AG04449 (cell line): ENCODE data around the gene RPS16.
"Not testable (repeated sequence)": the region's sequence is repeated elsewhere in the genome, so short reads cannot be mapped to it uniquely, and the experiment has no call there.

ENCODE experiments used
- CTCF ChIA-PET: fragments of 350-600 bp; formaldehyde crosslinking; extraction: SDS; loops from one replicate; lab custom pipeline; 2021; ENCODE audit warnings: antibody characterized with exemption; lab: Yijun Ruan, JAX
- POLR2A ChIA-PET: fragments of 400-600, 350-600 bp; formaldehyde crosslinking; extraction: SDS; loops from one replicate; lab custom pipeline; 2020; ENCODE audit warnings: antibody characterized with exemption, inconsistent platforms; lab: Yijun Ruan, JAX
- DNase-seq: peaks from one replicate; pipeline ENCODE4 v3.0.0-alpha.2; 2010; ENCODE audit warnings: low read depth, low spot score
- H3K4me3 ChIP-seq: 2 replicates; pipeline ENCODE4 v1.5.1; 2011; ENCODE audit warnings: low read depth, mild to moderate bottlenecking, control low read depth, low read length
- TF ChIP-seq, protein P1 (sequence below): IDR thresholded peaks from one replicate; pipeline ENCODE4 v1.5.1; 2011; ENCODE audit warnings: mild to moderate bottlenecking, moderate library complexity, low read length, control low read depth, inconsistent platforms; ENCODE audit not compliant: insufficient read depth; ENCODE audit errors: missing control alignments

The RPS16 gene

DNA sequence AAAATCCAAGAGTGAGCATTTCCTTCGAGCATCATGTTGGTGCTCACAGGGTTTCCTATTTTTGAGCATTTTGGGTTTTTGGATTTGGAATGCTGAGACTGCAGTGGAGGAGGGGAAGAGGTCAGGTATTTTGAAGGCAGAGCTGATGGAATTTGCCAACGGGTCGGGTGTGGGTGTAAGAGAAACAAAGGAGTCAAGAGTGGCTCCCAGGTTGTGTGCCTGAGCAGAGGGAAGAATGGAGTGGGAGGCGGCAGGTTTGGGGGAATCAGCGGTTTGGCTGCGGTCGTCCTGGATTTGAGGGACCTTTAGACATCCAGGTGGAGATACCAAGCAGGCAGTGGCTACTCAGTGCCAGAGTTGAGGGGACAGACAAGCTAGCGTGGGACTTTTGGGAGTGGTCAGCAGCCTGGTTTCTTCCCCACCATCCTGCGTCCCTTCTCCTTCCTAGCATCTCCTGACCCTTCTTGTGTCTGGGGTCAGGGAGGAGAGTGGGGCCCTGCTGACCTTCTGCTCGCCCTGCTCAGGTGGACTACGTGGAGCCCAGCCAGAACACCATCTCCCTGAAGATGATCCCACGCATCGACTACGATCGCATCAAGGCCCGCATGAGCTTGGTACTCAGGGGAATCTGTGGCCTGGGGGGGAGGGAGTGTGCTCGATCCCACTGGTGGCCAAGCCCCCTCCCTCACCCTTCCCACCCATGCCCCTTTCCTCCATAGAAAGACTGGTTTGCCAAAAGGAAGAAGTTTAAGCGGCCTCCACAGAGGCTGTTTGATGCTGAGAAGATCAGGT, 30.4 kb upstream of the RPS16 start:
- ChIA-PET CTCF (interaction anchor here (2.9 to 5.8 kb wide), 2 partner anchors 9 to 67 kb away, joined by 9 to 57 read pairs; partner anchors contain the start of gene EID2B), POLR2A (no interaction called here)
- TF ChIP-seq, protein P1, sequence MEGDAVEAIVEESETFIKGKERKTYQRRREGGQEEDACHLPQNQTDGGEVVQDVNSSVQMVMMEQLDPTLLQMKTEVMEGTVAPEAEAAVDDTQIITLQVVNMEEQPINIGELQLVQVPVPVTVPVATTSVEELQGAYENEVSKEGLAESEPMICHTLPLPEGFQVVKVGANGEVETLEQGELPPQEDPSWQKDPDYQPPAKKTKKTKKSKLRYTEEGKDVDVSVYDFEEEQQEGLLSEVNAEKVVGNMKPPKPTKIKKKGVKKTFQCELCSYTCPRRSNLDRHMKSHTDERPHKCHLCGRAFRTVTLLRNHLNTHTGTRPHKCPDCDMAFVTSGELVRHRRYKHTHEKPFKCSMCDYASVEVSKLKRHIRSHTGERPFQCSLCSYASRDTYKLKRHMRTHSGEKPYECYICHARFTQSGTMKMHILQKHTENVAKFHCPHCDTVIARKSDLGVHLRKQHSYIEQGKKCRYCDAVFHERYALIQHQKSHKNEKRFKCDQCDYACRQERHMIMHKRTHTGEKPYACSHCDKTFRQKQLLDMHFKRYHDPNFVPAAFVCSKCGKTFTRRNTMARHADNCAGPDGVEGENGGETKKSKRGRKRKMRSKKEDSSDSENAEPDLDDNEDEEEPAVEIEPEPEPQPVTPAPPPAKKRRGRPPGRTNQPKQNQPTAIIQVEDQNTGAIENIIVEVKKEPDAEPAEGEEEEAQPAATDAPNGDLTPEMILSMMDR = no peak
- no peak for DNase-seq
- H3K4me3 ChIP-seq = no peak overlapping the region

DNA sequence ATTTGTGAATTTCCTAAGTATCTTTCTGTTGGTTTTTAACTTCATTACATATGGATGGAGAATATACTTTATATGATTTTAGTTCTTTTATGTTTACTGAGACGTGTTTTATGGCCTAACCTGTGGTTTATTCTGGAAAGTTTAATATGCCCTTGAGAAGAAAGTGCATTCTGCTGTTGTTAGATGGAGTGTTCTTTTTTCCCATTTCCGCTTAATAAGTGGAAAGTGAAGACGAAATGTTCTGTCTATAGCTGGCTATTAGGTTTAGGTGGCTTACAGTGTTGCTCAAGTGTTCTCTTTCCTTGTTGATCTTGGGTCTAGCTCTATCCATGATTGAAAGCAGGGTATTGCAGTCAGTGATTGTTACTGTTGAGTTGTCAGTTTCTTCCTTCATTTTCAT, 27.7 kb upstream of the RPS16 start:
- no peak for DNase-seq
- H3K4me3 ChIP-seq = no peak overlapping the region
- CTCF ChIA-PET = interaction anchor here (0.6 to 5.8 kb wide), 4 partner anchors 12 to 69 kb away, joined by 3 to 57 read pairs (median 4); partner anchors contain the start of gene EID2B
- POLR2A ChIA-PET = interaction anchor here (0.6 kb wide), 1 partner anchor 21 kb away, joined by 4 read pairs; no protein-coding TSS in a partner anchor
- TF ChIP-seq, protein P1 = no peak

- POLR2A ChIA-PET, CTCF ChIA-PET, H3K4me3 ChIP-seq, DNase-seq: not testable (repeated sequence)
Observed at GRCh38 chr19:39451257-39451656, 15.5 kb upstream of the RPS16 start.

- no peak overlapping the region for H3K4me3 ChIP-seq
- DNase-seq = no peak
- TF ChIP-seq, protein P1 = no peak
- ChIA-PET CTCF (interaction anchor here (1.0 kb wide), 1 partner anchor 83 kb away, joined by 3 read pairs; the partner anchor contains the start of gene EID2B), POLR2A (interaction anchor here (0.6 kb wide), 1 partner anchor 14 kb away, joined by 3 read pairs; no protein-coding TSS in a partner anchor)
Observed at GRCh38 chr19:39449116-39449797, 13.5 kb upstream of the RPS16 start.

- DNase-seq = no peak
- TF ChIP-seq, protein P1 = no peak
- CTCF ChIA-PET = interaction anchor here (0.9 to 4.3 kb wide), 4 partner anchors 11 to 85 kb away, joined by 3 to 17 read pairs (median 4); partner anchors contain the start of gene EID2B
- POLR2A ChIA-PET = interaction anchor here (1.2 kb wide), 1 partner anchor 12 kb away, joined by 4 read pairs; the partner anchor contains the start of gene RPS16
- no peak overlapping the region for H3K4me3 ChIP-seq
Observed at GRCh38 chr19:39448271-39448670, 12.5 kb upstream of the RPS16 start.

- peak overlapping the region; percentile 99 for H3K4me3 ChIP-seq
Observed at GRCh38 chr19:39446365-39447084, 10.8 kb upstream of the RPS16 start.

More at GRCh38 chr19:39446365-39447084, 10.8 kb upstream of the RPS16 start:
- ChIA-PET POLR2A (interaction anchor here (1.4 kb wide), 1 partner anchor 11 kb away, joined by 6 read pairs; the partner anchor contains the start of gene RPS16), CTCF (interaction anchor here (4.3 kb wide), 1 partner anchor 28 kb away, joined by 17 read pairs; no protein-coding TSS in a partner anchor)
- TF ChIP-seq, protein P1 = no peak
- DNase-seq = no peak
